ENCODE data around the gene FAM227A. TPM values are rescaled to one million over a fixed set of nuclear protein-coding genes. Genes with fewer than 3 reads are reported as not detected.

The FAM227A gene
- total and polyA plus RNA-seq, 2 of the 8 experiments (the other 6 are each of a cell fraction or from before 2014, with no cell fraction given): 2.1 to 3.9 TPM

- TF ChIP-seq TAF1 (IDR thresholded peaks at IDR 0.05; ENCODE audit: low read depth, low read length) (no peak), FOSL1 (IDR thresholded peaks at IDR 0.05; ENCODE audit: insufficient read depth, low read depth, low read length) (no peak), CHD1 (IDR thresholded peaks at IDR 0.05; ENCODE audit: low read depth, low read length) (no peak), SUZ12 (IDR thresholded peaks at IDR 0.05; ENCODE audit: low read length) (no peak)
Measured at GRCh38 chr22:38675833-38676232, 19.6 kb upstream of the FAM227A start (continued).
